HG02763 (cell line): ENCODE results near the gene TRIO.

Experiments used
- ATAC-seq: cut with Tn5 transposase; IDR thresholded peaks from one replicate; pipeline ENCODE4 v1.9.1; 2021; ENCODE audit warnings: mild to moderate bottlenecking, moderate library complexity; ENCODE audit not compliant: unreplicated experiment

TRIO gene

GRCh38 chr5:14492331-14492964 is 349.3 kb downstream of the TRIO start:
- ATAC-seq = no peak

GRCh38 chr5:14495301-14495700 is 352.2 kb downstream of the TRIO start:
- ATAC-seq = no peak

GRCh38 chr5:14497311-14497710 is 354.2 kb downstream of the TRIO start:
- no peak for ATAC-seq

GRCh38 chr5:14501353-14502293 is 358.5 kb downstream of the TRIO start:
- ATAC-seq = no peak

- no peak for ATAC-seq
Measured at GRCh38 chr5:14502294-14502690, 359.1 kb downstream of the TRIO start.

GRCh38 chr5:14503017-14503680 is 360.0 kb downstream of the TRIO start:
- no peak for ATAC-seq

- ATAC-seq = no peak
Measured at GRCh38 chr5:14503681-14504331, 360.7 kb downstream of the TRIO start.

GRCh38 chr5:14504332-14504727 is 361.2 kb downstream of the TRIO start:
- no peak for ATAC-seq

- ATAC-seq = no peak
Measured at GRCh38 chr5:14504816-14505215, 361.7 kb downstream of the TRIO start.

- ATAC-seq = no peak
Measured at GRCh38 chr5:14505310-14506139, 362.4 kb downstream of the TRIO start.

- ATAC-seq = no peak
Measured at GRCh38 chr5:14506140-14506538, 363.0 kb downstream of the TRIO start.

- no peak for ATAC-seq
Measured at GRCh38 chr5:14506661-14507060, 363.5 kb downstream of the TRIO start.

GRCh38 chr5:14507156-14507941 is 364.2 kb downstream of the TRIO start:
- ATAC-seq = no peak

- no peak for ATAC-seq
Measured at GRCh38 chr5:14508046-14508445, 364.9 kb downstream of the TRIO start.

GRCh38 chr5:14509556-14509955 is 366.4 kb downstream of the TRIO start:
- no peak for ATAC-seq

GRCh38 chr5:14510156-14510734 is 367.1 kb downstream of the TRIO start:
- ATAC-seq = no peak

- ATAC-seq = no peak
Measured at GRCh38 chr5:14510880-14511279, 367.7 kb downstream of the TRIO start.

GRCh38 chr5:14512574-14512973 is 369.4 kb downstream of the TRIO start:
- ATAC-seq = no peak

GRCh38 chr5:14513266-14513665 is 370.1 kb downstream of the TRIO start:
- no peak for ATAC-seq
